OCI-LY3 (cell line): Measurements from ENCODE around the gene LRRC4C.

Source experiments
- H2AFZ ChIP-seq: fragments of 200-600, 300-600 bp; shearing (Covaris generic); 2 replicates; pipeline ENCODE4 v1.6.0; 2014; ENCODE audit warnings: antibody characterized with exemption, low read depth, low read length
- H3K27ac ChIP-seq: fragments of 200-600, 300-600 bp; sonication (generic); 2 replicates; pipeline ENCODE4 v1.5.1; 2014; ENCODE audit warnings: mild to moderate bottlenecking, low read length, moderate library complexity, mixed read lengths
- H3K27me3 ChIP-seq: fragments of 200-600, 300-600 bp; sonication (generic); 2 replicates; pipeline ENCODE4 v1.6.1; 2014; ENCODE audit warnings: low read depth, low read length, mixed read lengths
- H3K36me3 ChIP-seq: fragments of 200-600, 300-600 bp; sonication (generic); replicated peaks from 2 replicates; pipeline ENCODE3; 2014; ENCODE audit warnings: low read depth, low read length, mixed read lengths
- H3K4me1 ChIP-seq: fragments of 300-600, 200-600 bp; sonication (generic); 2 replicates; pipeline ENCODE4 v1.6.1; 2014; ENCODE audit warnings: low read length, mixed read lengths
- H3K4me2 ChIP-seq: fragments of 200-600, 300-600 bp; sonication (generic); 2 replicates; pipeline ENCODE4 v1.6.1; 2014; ENCODE audit warnings: low read length, mixed read lengths
- H3K4me3 ChIP-seq: fragments of 300-600, 200-600 bp; sonication (generic); 2 replicates; pipeline ENCODE4 v1.5.1; 2014; ENCODE audit warnings: antibody characterized with exemption, mild to moderate bottlenecking, low read length, moderate library complexity
- H3K79me2 ChIP-seq: fragments of 300-600, 200-600 bp; shearing (Covaris generic); 2 replicates; pipeline ENCODE4 v1.6.1; 2014; ENCODE audit warnings: mild to moderate bottlenecking, low read length, mixed read lengths
- H3K9ac ChIP-seq: fragments of 300-600, 200-600 bp; shearing (Covaris generic); 2 replicates; pipeline ENCODE4 v1.6.0; 2014; ENCODE audit warnings: mild to moderate bottlenecking, low read length, moderate library complexity
- H3K9me3 ChIP-seq: fragments of 200-600, 300-600 bp; shearing (Covaris generic); 2 replicates; pipeline ENCODE4 v1.6.1; 2014; ENCODE audit warnings: low read length, mixed read lengths; ENCODE audit not compliant: insufficient read depth
- H4K20me1 ChIP-seq: fragments of 200-600, 300-600 bp; sonication (generic); 2 replicates; pipeline ENCODE4 v1.6.1; 2016; ENCODE audit warnings: low read length, mixed read lengths; ENCODE audit not compliant: insufficient read depth
- CTCF ChIP-seq: fragments of 200-600, 300-600 bp; sonication (generic); IDR thresholded peaks from 2 replicates; pipeline ENCODE4 v1.5.1; 2014; ENCODE audit warnings: antibody characterized with exemption, low read length, low read depth
- EZH2phosphoT487 ChIP-seq: fragments of 200-600 bp; shearing (Covaris generic); IDR thresholded peaks from 2 replicates; pipeline ENCODE4 v1.6.1; 2018; ENCODE audit warnings: antibody characterized with exemption, mixed run types, low read depth

The LRRC4C gene

GRCh38 chr11:40421208-40421981 lies 1038.1 kb downstream of the LRRC4C start:
- H3K9me3 ChIP-seq, result no peaks in the 10 kb centered on the region
- no peak for TF ChIP-seq EZH2phosphoT487
- no peak for TF ChIP-seq CTCF

GRCh38 chr11:40417627-40418026 lies 1041.8 kb downstream of the LRRC4C start:
- TF ChIP-seq CTCF, result no peak
- no peak for TF ChIP-seq EZH2phosphoT487
- H3K4me3 ChIP-seq, result no peak overlapping the region
- H4K20me1 ChIP-seq, result no peaks in the 10 kb centered on the region
- no peaks in the 10 kb centered on the region for H3K79me2 ChIP-seq
- no peak overlapping the region for H2AFZ ChIP-seq
- H3K36me3 ChIP-seq, result no peaks in the 10 kb centered on the region
- H3K9me3 ChIP-seq, result no peaks in the 10 kb centered on the region
- no peak overlapping the region for H3K9ac ChIP-seq
- no peak overlapping the region for H3K4me2 ChIP-seq
- peaks cover 14% of the 10 kb centered on the region for H3K4me1 ChIP-seq
- H3K27ac ChIP-seq, result no peak overlapping the region
- no peaks in the 10 kb centered on the region; the same call in 1 of the 2 replicates for H3K27me3 ChIP-seq

More at GRCh38 chr11:40421208-40421981, 1038.1 kb downstream of the LRRC4C start:
- H4K20me1 ChIP-seq, result no peaks in the 10 kb centered on the region
- no peak overlapping the region for H3K9ac ChIP-seq
- H2AFZ ChIP-seq, result no peak overlapping the region
- peaks cover 7% of the 10 kb centered on the region for H3K4me1 ChIP-seq
- no peaks in the 10 kb centered on the region for H3K79me2 ChIP-seq
- H3K27me3 ChIP-seq, result no peaks in the 10 kb centered on the region
- no peak overlapping the region for H3K4me2 ChIP-seq
- no peak overlapping the region for H3K4me3 ChIP-seq
- no peaks in the 10 kb centered on the region for H3K36me3 ChIP-seq
- H3K27ac ChIP-seq, result no peak overlapping the region

- TF ChIP-seq EZH2phosphoT487, result no peak
- no peak for TF ChIP-seq CTCF
- Histone ChIP-seq H3K36me3 (no peaks in the 10 kb centered on the region), H3K4me2 (no peak overlapping the region), H3K27me3 (no peaks in the 10 kb centered on the region), H3K4me3 (no peak overlapping the region), H3K79me2 (no peaks in the 10 kb centered on the region), H3K9me3 (no peaks in the 10 kb centered on the region), H2AFZ (no peak overlapping the region), H3K27ac (no peak overlapping the region), H3K4me1 (no peaks in the 10 kb centered on the region), H3K9ac (no peak overlapping the region), H4K20me1 (no peaks in the 10 kb centered on the region)
These were observed 1052.1 kb downstream of the LRRC4C start for GRCh38 chr11:40407355-40407754.

- Histone ChIP-seq H3K4me2 (no peak overlapping the region), H3K79me2 (no peaks in the 10 kb centered on the region), H3K4me1 (no peaks in the 10 kb centered on the region), H2AFZ (no peak overlapping the region), H3K27ac (no peak overlapping the region), H4K20me1 (no peaks in the 10 kb centered on the region), H3K9me3 (no peaks in the 10 kb centered on the region), H3K4me3 (no peak overlapping the region), H3K27me3 (no peaks in the 10 kb centered on the region), H3K36me3 (no peaks in the 10 kb centered on the region), H3K9ac (no peak overlapping the region)
- TF ChIP-seq EZH2phosphoT487 (no peak), CTCF (no peak)
These were observed 1053.8 kb downstream of the LRRC4C start for GRCh38 chr11:40405614-40406013.
